GM12801 (cell line): Measurements from ENCODE around the gene RBP3.

Experiments used
- CTCF ChIP-seq: IDR thresholded peaks from one replicate; pipeline ENCODE4 v1.5.1; 2011; ENCODE audit warnings: control low read depth; ENCODE audit not compliant: insufficient read length; ENCODE audit errors: extremely low read depth

The RBP3 gene

DNA sequence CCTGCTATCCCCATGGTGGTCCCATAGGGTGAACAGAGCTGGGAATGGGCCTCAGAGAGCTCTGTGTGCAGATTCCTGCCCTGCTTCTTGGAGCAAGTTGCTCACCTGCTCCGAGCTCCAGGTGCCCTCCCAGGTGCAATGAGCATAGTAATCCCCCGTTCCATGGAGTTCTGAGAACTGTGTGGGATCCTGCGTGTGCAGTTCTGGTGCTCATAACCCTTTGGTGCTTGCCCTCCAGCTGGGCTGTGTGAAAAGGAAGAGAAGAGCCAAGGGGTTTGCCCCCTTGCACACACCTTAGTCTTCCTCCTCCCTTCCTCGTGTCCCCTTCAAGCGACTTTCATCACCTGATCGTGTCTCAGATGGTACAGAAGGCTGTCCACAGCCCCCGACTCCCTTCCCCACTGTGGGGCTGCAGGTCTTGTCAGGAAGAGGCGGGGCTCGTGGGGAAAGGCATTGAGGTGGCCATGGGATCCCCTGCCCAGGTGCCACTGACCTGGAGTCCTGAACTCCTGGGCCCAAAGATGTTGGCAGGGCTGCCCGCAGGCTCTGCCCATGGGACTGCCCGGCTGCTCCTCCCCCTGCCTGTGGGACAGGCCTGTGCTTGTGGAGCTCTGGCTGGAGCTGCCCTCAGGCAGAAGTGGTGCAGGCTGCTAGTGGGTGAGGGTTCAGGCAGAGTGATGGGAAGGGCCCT, 57.8 kb downstream of the RBP3 start:
- no peak for TF ChIP-seq CTCF

DNA sequence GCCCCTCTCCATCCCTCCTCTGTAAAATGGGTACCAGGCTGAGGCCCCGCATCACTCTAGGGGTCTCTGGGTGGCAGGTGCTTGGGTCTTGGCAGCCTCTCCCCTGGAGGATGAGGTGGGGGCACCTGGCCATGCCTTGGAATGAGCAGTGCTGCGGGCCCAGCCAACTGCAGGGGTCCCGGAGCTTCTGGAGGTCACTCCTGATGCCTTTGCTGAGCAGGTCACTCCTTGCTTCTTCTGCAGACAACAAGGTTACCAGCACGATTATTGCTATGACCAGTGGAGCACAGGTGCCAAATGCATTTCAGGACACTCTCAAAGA, 58.3 kb downstream of the RBP3 start:
- TF ChIP-seq CTCF: no peak

GRCh38 chr10:47406870-47407691, 58.9 kb downstream of the RBP3 start:
- no peak for TF ChIP-seq CTCF
